Measurements from ENCODE around the gene GRM1.

Gene GRM1

DNA sequence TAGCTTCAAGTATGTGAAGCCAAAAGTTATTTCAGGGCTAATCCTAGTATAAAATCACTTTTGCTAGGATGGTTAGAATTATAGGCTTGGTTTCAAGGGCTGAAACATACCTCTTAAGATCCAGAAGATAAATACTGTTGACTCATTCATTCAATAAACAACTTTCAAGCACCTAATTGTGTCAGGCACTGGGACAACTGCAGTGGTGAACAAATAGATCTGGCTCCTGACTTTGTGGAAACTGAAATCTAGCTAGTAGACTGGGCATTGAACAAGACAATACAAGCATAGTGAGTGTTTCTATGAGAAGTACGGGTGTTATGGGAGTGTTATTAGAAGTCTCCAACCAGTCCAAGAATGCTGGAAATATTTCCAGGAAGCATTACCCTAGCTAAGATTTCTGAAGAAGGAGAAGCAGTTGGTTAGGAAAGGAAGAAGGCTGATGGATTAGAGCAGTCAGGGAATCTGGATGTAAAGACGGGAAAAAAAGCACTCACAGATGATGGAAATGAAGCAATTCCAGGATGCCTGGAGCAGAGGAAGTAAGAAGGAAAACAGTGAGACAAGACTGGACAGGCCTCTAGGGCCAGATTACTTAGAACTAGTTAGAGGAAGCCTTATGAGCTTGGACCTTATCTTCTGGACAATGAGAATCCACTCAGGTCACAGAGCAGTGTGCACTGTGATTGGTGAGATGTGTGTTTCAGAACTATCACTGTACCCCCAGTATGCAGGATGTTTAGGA, 382.2 kb downstream of the GRM1 start:
- H3K4me3 ChIP-seq (ENCODE audit: low read depth, low read length) = no peak overlapping the region
- TF ChIP-seq, protein P1, sequence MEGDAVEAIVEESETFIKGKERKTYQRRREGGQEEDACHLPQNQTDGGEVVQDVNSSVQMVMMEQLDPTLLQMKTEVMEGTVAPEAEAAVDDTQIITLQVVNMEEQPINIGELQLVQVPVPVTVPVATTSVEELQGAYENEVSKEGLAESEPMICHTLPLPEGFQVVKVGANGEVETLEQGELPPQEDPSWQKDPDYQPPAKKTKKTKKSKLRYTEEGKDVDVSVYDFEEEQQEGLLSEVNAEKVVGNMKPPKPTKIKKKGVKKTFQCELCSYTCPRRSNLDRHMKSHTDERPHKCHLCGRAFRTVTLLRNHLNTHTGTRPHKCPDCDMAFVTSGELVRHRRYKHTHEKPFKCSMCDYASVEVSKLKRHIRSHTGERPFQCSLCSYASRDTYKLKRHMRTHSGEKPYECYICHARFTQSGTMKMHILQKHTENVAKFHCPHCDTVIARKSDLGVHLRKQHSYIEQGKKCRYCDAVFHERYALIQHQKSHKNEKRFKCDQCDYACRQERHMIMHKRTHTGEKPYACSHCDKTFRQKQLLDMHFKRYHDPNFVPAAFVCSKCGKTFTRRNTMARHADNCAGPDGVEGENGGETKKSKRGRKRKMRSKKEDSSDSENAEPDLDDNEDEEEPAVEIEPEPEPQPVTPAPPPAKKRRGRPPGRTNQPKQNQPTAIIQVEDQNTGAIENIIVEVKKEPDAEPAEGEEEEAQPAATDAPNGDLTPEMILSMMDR (IDR thresholded peaks at IDR 0.05; ENCODE audit: low read depth, low read length) = no peak
- no peak for DNase-seq (ENCODE audit: low read depth, low spot score)

DNA sequence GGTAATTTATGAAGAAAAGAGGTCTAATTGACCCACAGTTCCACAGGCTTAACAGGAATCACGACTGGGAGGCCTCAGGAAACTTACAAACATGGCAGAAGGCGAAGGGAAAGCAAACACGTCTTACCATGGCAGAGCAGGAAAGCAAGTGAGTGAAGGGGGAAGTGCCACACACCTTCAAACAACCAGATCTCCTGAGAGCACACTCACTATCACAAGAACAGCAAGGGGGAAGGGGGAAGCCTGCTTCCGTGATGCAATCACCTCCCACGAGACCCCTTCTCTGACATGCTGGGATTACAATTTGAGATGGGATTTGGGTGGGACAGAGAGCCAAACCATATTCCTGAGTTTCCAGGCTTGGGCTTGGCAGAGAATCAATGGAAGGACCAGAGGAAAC, 390.7 kb downstream of the GRM1 start:
- TF ChIP-seq, protein P1 (IDR thresholded peaks at IDR 0.05; ENCODE audit: low read depth, low read length) = no peak
- in situ Hi-C loops (cut with HindIII; ENCODE audit: low sequenced_read_pairs) = no loop called here
- DNase-seq (ENCODE audit: low read depth, low spot score) = no peak

More for the DNA sequence above, 382.2 kb downstream of the GRM1 start:
- in situ Hi-C loops (cut with HindIII; ENCODE audit: low sequenced_read_pairs) = no loop called here

DNA sequence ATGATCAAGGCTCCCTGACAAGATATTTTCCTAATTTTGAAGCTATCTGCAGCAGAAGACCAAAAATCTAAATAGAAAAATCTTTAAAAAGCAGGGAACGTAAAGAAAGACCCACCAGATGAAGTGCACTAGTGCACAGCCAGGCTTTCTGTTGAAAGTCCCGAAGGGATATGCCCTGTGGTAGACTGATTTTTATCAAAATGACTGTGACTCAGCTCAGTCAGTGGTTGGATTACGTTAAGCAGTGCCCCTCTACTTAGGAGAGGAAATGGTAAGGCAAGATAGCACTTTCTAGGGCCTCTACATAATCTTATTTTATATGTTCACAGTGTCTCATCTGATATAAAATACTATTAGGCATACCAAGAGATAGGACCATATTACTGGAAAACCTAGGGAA, 391.4 kb downstream of the GRM1 start:
- H3K4me3 ChIP-seq (ENCODE audit: low read depth, low read length) = no peak overlapping the region
- TF ChIP-seq, protein P1 (IDR thresholded peaks at IDR 0.05; ENCODE audit: low read depth, low read length) = no peak
- DNase-seq (ENCODE audit: low read depth, low spot score) = no peak
- in situ Hi-C loops (cut with HindIII; ENCODE audit: low sequenced_read_pairs) = no loop called here

More for the DNA sequence above, 390.7 kb downstream of the GRM1 start:
- H3K4me3 ChIP-seq (ENCODE audit: low read depth, low read length) = no peak overlapping the region

DNA sequence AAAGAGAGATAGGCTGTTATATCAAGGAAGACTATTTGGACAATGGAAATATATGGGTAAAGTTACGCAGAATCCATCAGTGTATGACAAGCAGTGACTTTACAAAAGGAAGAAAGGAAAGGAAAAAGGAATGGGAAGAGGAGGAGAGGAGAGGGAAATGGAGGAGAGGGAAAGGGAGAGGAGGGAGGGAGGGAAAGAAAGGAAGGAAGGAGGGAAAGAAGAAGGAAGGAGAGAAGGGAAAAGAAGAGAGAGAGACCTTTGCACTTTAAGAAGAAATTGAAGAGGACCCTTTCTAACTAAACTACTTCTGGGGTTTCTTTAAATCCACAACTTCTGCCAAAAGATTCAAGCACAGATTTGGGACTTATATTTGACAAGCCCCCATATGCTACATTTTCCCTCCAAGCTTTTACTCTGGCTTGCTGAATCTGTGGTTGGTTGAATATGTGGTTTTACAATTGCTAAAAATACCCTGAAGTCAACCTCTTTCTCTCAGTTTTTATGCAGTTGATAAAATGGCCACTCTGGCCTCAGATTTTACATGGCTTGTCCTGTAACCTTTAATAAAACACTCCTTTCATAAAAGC, 394.0 kb downstream of the GRM1 start:
- TF ChIP-seq, protein P1 (IDR thresholded peaks at IDR 0.05; ENCODE audit: low read depth, low read length) = no peak
- in situ Hi-C loops (cut with HindIII; ENCODE audit: low sequenced_read_pairs) = no loop called here
- no peak for DNase-seq (ENCODE audit: low read depth, low spot score)
- no peak overlapping the region for H3K4me3 ChIP-seq (ENCODE audit: low read depth, low read length)

DNA sequence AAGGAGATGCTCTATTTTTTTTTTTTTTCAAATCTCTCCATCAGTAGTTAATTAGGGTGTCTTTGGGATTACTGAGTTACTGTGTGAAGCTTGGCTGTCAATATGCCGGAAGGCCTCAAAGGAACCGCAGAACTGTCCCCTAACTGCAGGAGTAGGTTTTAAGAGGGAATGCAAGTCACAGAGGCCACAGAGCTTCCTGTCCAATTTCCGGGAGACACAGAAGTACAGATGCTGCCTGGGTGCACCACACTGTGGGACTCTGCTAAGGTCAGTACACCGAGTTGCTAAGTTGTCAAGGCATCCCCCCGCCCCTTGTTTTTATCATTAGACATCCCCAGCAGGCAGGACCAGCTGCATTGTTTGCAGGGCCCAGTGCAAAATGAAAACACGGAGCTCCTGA, 394.6 kb downstream of the GRM1 start:
- DNase-seq (ENCODE audit: low read depth, low spot score) = no peak
- in situ Hi-C loops (cut with HindIII; ENCODE audit: low sequenced_read_pairs) = no loop called here

DNA sequence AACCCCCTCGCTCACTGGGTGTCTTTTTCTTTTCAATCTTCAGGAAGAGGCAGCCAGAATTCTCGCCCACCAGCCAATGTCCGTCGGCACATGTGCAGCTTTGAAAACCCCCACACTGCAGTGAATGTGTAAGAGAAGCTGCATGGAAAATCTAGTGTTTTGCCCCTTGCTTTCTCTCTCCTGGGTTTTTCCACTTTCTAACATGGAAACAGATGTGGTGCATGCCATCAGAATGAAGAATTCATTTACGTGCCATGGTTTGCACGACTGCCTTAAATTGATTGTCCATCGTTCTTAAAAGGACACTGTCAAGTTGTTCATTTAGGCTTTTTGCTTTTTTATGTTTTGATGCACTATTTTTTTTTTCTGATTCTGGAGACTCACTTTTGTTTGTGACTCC, 397.7 kb downstream of the GRM1 start:
- no peak for DNase-seq (ENCODE audit: low read depth, low spot score)
- TF ChIP-seq, protein P1 (IDR thresholded peaks at IDR 0.05; ENCODE audit: low read depth, low read length) = no peak
- no peak overlapping the region for H3K4me3 ChIP-seq (ENCODE audit: low read depth, low read length)
- in situ Hi-C loops (cut with HindIII; ENCODE audit: low sequenced_read_pairs) = no loop called here

More for the DNA sequence above, 394.6 kb downstream of the GRM1 start:
- no peak overlapping the region for H3K4me3 ChIP-seq (ENCODE audit: low read depth, low read length)
- TF ChIP-seq, protein P1 (IDR thresholded peaks at IDR 0.05; ENCODE audit: low read depth, low read length) = no peak

Data from astrocyte of the spinal cord (primary cell).